ENCODE measurements around the gene IQCC.

The IQCC gene

GRCh38 chr1:32224285-32224684 is 18.8 kb downstream of the IQCC start:
- no peak for DNase-seq

- no peak for DNase-seq
Measured at GRCh38 chr1:32228771-32229170, 23.3 kb downstream of the IQCC start.

- no peak for DNase-seq
Measured at GRCh38 chr1:32231843-32232432, 26.5 kb downstream of the IQCC start.

GRCh38 chr1:32232558-32233304 is 27.3 kb downstream of the IQCC start:
- no peak for DNase-seq

- no peak for DNase-seq
Measured at GRCh38 chr1:32234792-32235191, 29.3 kb downstream of the IQCC start.

DNA sequence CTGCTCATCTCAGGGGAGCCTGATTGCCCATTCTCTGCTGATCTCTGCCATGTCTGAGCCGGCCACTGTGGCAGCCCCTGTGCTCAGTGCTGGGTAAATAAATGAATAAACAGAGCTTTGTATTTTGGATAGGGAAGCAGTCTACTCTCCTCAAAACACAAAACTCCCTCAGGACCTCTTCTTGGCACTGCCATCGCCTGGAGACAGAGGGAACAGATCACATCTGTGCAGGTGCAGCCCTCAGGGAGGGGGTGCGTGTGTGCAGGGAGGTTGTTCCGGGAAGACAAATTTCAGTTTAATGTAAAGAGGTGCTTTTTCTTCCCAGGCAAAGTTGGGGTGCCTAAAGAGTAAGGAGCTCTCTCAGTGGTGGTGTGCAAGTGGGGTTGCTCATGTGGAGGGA is 33.9 kb downstream of the IQCC start:
- no peak for DNase-seq

- DNase-seq = no peak
Measured at GRCh38 chr1:32239790-32240139, 34.3 kb downstream of the IQCC start.

- DNase-seq = peak; percentile 69
Measured at GRCh38 chr1:32240140-32240951, 34.9 kb downstream of the IQCC start.

DNA sequence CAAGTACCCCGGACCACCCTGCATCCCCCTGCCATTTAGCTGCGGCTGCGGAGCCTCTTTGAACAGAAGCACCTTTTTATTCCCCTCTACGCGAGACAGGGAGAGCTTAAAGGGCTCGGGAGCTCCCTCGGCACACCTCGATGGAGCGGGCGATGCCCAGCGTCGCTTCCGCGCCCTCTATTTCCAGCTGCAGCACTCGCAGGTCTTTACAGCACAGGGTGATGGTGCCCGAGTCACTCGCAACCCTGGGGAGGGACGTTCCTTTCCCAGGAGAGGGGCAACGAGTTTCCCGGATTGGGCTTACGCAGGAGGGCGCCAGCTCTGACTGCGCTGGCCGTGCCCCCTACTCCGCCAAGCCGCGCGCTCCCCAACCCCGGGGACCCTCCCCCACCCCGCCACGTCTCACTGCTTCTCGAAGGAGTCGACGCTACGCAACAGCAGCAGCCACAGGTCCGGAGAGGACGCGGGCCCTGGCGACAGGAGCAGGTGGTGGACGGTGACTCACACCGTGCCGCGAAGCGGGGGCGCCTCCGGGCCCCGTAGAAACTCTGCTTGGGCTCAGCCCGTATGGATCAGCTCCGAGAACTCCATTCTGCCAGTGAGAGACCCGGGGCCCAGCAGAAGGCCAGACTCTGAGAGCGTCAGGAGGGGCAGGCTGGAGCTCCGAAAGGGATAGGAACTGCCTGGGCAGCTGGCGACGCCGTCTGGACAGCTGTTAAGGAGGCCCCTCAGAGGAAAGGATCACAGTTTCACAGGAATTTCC is 35.7 kb downstream of the IQCC start:
- DNase-seq = peak; percentile 42

DNA sequence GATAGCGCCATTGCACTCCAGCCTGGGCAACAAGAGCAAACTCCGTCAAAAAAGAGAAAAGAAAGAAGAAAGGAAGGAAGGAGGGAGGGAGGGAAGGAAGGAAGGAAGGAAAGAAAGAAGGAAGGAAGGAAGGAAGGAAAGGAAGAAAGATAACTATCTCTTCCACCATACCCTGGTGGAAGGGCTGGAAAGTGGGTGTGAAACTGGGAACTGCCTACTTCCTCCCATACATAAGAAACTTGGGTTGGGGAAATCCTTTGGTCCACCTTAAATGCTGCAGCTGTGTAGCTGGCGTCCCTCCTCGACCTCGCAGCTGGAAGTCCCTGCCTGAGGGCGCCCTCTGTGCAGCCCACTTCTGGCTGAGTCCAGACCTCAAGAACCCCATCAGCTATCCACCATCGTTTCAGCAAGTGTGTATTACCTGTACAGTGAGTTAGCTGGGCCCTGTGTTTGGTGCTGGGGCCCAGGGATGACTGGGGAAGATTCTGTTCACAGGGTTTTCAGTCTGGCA is 36.9 kb downstream of the IQCC start:
- no peak for DNase-seq

- DNase-seq = no peak
Measured at GRCh38 chr1:32246888-32247273, 41.4 kb downstream of the IQCC start, which contains the start of gene FAM167B. FAM167B (plus strand) TSS chr1:32247222; CDS start chr1:32247422, 200 bp downstream.

DNA sequence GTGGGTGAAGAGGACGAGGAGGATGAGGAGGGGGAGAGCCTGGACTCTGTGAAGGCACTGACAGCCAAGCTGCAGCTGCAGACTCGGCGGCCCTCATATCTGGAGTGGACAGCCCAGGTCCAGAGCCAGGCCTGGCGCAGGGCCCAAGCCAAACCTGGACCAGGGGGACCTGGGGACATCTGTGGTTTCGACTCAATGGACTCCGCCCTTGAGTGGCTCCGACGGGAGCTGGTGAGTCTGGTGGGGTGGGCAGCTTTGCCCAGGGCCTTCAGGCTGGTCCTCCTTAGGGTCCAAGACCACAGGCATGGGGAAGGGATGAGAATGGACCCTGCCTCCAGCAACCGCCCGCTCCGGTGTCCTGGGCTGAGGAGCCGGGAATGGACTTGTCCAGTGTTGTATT is 42.0 kb downstream of the IQCC start:
- DNase-seq = no peak

- peak; percentile 81 for DNase-seq
Measured at GRCh38 chr1:32247983-32248889, 42.8 kb downstream of the IQCC start.

GRCh38 chr1:32249831-32250525 is 44.5 kb downstream of the IQCC start:
- peak; percentile 89 for DNase-seq

DNA sequence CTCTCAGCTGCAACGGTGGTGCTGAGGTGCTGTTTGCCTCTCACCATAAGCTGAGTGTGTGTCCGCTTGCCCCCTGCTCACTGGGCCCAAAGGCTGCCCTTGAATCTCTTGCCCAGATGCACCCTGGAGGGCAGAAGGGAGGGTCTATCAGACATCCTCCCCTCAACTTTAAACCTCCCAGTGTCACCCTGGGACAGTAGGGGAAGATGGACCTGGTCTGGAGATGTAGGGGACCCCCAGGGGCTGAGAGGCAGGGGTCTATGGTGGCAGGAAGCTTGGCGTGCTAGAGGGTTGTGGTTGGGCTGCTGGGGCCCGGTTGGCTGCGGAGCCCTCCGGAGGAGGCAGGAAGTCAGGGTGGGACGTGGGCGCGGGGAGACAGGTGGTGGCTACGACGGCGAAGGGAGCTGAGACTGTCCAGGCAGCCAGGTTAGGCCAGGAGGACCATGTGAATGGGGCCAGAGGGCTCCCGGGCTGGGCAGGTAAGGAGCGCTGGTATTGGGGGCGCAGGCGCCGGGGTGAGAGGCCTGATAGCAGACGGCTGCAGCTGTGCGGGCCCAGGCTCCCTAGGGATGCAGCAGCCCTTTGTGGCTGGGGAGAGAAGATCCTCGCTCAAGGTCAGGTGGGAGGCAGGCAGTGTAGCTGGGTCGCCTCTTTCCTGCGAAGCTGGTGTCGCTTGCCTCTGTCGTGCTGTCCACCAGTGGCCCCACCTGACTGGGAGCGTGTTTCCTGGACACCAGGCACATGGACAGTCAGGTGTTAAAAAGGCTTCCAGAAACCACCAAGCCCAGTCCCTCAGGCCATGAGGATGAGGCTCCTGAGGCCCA is 45.6 kb downstream of the IQCC start, which contains the start of gene LCK:
Gene LCK (plus strand): TSS at position 373 of the 824 bp plus-strand sequence. CDS start 23,065 bp downstream, outside the sequence.
- DNase-seq = peak; percentile 64

DNA sequence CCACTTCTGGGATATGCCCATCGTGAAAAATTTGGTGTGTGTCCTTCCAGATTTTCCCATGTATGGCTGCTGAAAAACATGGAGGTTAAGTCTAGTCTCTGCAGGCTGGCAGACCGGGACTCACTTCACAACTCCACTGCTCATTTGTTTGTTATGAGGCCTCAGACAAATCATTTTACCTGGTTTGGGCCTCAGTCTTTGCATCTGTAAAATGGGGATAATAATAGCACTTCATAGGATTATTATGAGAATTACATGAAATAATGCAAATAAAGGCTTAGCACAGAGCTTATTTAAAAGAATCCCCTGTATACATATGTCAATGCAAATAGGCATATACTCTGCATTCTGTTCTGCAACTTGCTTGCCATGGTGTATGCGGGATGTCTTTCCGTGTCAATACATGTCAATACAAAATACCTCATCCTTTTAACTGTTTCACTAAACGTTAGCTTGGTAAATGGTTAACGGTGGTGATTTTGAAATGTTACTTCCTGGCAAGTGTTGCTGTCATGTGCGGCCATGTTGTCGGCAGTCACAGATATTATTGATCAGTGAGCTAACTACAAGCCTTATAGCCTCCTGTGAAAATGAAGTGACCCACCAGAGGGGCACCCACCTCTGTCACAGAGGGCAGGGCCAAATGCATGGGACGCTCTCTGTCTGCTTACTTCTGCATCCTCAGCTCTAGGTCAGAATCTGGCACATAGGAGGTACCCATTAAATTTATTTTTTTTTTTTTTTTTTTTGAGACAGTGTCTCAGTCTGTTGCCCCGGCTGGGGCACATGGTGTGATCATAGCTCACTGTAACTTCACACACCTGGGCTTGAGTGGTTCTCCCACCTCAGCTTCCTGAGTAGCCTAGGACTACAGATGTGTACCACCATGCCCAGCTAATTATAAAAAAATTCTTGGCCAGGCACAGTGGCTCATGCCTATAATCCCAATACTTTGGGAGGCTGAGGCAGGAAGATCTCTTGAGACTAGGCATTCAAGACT is 49.9 kb downstream of the IQCC start:
- peak; percentile 46 for DNase-seq

DNA sequence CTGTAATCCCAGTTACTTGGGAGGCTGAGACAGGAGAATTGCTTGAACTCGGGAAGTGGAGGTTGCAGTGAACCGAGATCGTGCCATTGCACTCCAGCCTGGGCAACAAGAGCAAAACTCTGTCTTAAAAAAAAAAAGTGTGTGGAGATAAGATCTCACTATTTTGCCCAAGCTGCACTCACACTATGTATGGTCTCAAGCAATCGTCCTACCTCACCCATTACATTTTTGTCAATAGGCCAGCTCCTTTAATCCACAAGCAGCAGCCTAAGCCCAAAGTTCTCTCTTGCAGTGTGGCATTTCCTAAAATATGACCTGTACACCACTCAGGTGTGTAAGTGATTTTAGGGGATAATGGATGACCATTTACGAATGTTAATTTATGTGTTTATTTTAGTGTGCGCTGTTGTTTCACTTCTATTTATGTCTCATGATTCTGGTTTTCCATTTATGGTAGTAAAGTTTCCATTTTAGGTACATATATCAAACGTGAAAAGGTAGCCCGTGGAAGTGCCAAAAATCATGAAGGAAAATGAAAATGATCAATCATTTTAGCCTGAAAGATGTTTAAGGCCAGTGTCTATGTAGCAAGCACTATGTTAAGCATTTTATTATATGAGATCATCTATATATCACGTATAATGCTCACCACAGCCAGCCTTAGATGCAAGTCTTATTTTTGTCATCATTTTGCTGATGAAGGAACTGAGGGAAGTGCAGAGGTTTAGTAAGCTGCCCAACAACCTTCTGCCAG is 51.2 kb downstream of the IQCC start:
- DNase-seq = peak; percentile 33

DNA sequence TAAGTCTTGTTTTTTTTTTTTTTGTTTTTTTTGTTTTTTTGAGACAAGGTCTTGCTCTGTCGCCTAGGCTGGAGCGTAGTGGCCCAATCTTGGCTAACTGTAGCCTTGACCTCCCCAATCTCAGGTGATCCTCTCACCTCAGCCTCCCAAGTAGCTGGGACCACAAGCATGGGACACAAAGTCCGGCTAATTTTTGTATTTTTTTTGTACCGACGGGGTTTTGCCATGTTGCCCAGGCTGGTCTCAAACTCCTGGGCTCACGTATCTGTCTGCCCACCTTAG is 51.7 kb downstream of the IQCC start:
- no peak for DNase-seq
